CD4-positive, alpha-beta T cell treated with Interleukin-17A for 1 hour (primary cell): ENCODE results near the gene ZNF654.
"Not testable (repeated sequence)": the region's sequence is repeated elsewhere in the genome, so short reads cannot be mapped to it uniquely, and the experiment has no call there.

Experiments
- DNase-seq: peaks from one replicate; pipeline ENCODE4 v3.0.0-alpha.2; 2020

The ZNF654 gene

GRCh38 chr3:88075072-88075471, 16.0 kb downstream of the ZNF654 start:
- no peak for DNase-seq

DNA sequence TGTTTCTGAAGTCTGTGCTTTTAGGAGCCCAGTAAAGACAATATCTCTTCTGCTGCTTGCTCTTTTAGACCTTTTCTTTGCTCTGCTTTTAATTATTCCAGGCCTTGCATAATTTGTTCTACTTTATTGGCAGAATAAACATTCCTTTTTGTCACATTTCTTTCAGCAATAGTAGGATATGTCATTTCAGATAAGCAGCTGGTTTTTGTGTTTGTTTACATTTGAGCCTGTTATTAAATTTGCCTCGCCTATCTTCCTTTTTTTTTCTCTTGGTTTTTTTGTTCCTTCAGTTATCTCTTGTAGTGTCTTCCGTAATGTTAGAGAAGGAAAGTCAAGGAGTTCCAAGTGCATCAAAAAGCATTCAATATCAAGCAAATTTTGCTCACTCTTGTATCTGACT, 16.4 kb downstream of the ZNF654 start:
- no peak for DNase-seq

DNA sequence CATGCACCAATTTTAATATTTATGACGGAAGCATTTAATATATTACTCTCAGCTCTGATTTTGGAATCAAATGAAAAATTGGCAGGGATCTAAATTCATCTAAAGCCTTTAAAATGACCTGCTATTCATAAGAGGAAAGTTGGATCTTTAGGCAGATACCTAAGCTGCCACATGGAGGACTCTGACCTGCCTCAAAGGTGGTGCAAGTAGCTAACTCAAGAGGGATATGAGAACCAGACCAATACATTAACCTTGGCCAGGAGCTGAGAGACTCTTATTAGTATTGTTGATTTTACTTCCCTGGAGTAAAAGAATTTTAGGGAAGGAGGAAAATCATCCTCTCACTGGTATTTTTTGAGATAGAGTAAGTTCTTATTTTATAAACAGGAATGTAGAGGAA, 17.7 kb downstream of the ZNF654 start:
- DNase-seq = no peak

- no peak for DNase-seq
These were observed 19.9 kb downstream of the ZNF654 start for GRCh38 chr3:88078932-88079331.

- no peak for DNase-seq
These were observed 23.8 kb downstream of the ZNF654 start for GRCh38 chr3:88082854-88083253.

GRCh38 chr3:88084097-88084501, 25.0 kb downstream of the ZNF654 start:
- DNase-seq = no peak

- DNase-seq = no peak
These were observed 31.6 kb downstream of the ZNF654 start for GRCh38 chr3:88090681-88091080.

DNA sequence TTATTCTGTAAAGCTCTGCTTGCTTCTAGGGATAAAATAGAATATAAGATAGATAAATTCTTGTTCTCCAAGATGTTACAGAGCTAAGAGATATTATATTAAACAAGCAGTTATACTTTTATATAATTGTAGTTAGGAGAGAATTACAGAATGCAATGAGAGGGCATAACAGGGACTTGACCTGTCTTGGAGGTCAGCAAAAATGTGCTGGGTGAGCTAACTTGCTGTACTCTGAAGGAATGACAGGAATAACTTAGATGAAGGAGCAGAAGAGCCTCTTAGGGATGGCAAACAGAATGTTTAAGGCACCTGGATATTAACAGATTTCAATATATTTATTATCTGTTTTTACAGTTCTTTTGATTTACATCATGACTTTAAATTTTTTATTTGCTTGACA, 33.2 kb downstream of the ZNF654 start:
- no peak for DNase-seq

DNA sequence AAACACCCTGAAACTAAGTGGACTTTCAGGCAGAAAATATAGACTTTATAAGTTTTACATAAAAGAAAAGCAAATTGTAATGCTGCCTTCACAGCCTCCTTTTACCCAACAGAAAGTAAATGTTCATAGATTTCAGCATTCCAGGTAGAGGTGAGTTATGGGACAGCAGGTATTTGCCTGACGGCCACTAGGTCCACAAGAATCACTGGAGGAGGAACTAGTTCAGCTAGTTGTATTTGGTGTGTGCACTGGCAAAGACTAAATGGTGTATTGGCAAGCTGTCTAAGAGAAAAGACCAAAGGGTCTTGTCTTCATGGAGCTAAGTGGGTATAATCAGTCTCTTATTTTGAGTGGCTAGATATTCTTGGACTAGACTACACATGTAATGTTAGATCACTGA, 34.2 kb downstream of the ZNF654 start:
- DNase-seq = no peak

- no peak for DNase-seq
These were observed 42.1 kb downstream of the ZNF654 start for GRCh38 chr3:88101142-88101541.

GRCh38 chr3:88105325-88105724, 46.3 kb downstream of the ZNF654 start:
- no peak for DNase-seq

GRCh38 chr3:88112289-88112688, 53.2 kb downstream of the ZNF654 start:
- DNase-seq = no peak

GRCh38 chr3:88113311-88114162, 54.5 kb downstream of the ZNF654 start:
- peak; percentile 79 for DNase-seq

GRCh38 chr3:88114878-88115549, 56.0 kb downstream of the ZNF654 start:
- DNase-seq = no peak

DNA sequence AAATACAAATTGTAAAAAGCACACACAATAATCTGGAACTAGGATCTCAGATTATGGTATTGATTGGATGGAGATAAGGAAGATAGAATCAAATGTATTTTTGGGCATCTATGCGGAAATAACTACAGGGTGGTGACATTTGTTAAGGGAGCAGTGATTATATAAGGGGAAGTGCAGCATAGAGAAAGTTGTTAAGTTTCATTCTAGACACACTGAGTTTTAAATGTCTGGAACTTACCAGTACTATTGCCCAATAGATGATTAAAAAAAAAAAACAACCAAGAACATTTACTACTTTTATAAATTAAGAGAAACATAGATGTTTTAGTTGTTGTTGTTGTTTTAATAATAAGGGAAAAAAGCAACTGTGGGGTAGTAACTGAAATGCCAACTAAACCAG, 58.6 kb downstream of the ZNF654 start:
- no peak for DNase-seq

- DNase-seq = not testable (repeated sequence)
These were observed 59.5 kb downstream of the ZNF654 start for GRCh38 chr3:88118603-88119002.

DNA sequence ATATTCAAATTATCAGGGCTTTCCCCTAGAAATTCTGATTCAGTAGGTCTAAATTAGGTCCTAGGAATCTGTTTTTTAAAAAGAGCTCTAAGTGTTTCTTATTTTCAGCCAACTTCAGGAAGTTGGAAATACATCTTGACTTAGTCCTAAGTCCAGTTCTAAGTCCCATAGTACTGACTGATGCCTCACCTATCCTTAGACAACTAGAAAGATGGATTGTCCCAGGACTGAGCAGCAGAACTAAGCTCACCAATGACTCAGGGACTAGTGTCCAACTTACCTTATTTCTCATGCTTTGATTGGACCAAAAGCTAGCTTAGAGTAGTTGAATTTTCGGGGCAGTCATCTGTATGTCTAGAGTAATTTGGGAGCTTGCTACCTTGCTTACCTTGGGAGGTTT, 64.5 kb downstream of the ZNF654 start:
- no peak for DNase-seq

DNA sequence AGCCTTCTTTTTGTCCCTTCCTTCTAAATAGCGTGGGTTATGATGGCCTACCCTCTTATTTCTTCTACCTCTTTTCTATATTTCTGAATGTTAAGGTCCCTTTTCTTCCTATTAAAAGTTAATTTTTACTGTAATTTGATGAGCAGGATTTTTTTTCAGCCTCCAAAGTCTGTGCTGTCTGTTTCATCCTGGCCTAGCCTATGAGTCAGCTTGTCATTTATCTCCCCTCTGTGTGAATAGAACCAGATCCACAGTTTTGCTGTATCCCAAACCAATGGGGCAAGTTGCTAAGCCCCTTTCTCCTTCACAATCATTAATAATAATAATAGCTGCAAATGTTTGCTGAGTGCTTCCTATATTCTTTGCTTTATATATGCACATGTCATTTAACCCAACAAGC, 72.6 kb downstream of the ZNF654 start:
- DNase-seq = no peak

DNA sequence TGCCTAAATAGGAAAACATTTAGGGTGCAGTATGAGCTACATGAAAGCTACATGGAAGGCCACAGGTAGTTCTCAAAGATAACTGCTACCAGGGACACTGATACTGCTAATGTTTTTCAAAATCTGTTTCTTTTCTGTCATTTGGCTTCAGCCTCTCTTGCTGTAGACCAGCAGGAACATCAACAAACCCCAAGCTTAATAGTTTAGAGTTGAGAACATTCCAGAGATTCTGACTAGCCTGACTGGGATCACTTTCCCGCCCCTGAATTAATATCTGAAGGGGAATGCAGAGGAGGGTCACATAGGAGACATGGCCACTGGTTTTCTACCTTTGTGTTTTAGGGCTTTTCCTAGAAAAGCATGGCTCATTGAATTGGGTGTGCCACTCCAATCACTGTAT, 73.8 kb downstream of the ZNF654 start:
- no peak for DNase-seq

DNA sequence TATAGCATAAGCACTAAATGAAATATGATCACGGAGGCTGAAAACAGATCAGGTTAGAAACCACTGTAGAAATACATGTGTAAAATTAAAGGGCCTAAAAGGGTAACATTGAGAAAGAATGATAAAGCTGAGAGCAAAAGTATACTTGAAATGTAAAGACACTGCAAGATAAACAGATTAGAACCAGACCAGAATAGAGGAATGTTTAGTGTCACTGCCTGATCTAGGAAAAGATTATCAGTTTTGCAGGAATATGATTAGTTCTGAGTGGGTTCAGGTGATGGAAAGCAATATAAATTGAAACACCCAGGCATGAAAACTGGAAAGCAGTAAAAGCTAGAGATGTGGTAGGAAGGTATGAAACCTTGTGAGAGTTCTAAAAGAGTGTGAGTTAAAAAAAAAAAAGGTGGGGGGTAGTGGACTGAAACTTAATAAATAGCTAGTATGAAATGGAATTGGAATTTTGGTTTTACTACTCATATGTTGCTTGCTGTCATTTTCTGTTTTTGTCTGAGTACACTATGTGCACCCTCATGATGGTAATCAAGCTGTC, 74.7 kb downstream of the ZNF654 start:
- DNase-seq = no peak

DNA sequence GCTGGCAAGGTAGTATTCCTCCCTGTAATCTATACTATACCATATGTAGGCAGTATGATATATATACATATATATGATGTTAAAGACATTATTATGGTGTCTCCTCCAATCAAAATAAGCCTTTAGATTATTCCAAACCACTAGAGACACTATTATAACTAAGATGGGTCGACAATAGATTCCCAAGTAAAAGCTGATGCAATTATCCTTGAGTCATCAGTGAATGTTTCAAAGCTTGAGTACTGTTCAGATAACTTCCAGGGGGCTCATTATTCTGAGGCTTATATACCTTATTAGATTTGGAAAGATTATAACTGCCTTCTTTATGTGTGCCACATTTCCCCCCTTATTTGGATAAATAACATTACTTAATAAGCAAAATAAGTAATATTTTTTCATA, 78.8 kb downstream of the ZNF654 start:
- no peak for DNase-seq

- no peak for DNase-seq
These were observed 82.5 kb downstream of the ZNF654 start for GRCh38 chr3:88141458-88142083.

- DNase-seq = no peak
These were observed 83.1 kb downstream of the ZNF654 start for GRCh38 chr3:88142094-88142624.
